Measurements from ENCODE around the gene ZACN.

Gene ZACN

DNA sequence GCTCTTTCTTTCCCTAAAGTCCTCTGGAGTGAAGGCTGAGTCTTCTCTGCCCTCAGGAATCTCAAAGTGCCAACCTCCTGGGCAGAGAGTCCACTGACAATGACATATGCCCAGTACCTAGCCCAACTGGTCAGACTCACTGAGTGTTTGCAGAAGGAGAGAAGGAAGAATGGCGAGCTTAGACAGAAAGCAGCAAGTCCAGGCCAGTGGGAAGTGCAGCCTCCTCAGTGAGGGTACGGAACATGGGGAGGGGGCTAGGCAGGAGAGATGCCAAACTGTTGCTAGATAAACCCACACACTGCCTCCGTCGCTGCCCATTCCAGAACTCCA, 23.9 kb downstream of the ZACN start:
- H3K27me3 ChIP-seq (ENCODE audit: insufficient read depth, low read length, poor library complexity, severe bottlenecking) = no peaks in the 10 kb centered on the region
- peak overlapping the region; percentile 68 for H2AFZ ChIP-seq (ENCODE audit: low read length)
- H3K9ac ChIP-seq (ENCODE audit: low read depth, low read length, poor library complexity, severe bottlenecking) = peak overlapping the region; percentile 88
- peaks cover 15% of the 10 kb centered on the region for H3K4me1 ChIP-seq (ENCODE audit: insufficient read depth, low read length, poor library complexity, severe bottlenecking)
- H3F3A ChIP-seq (ENCODE audit: low read depth) = no peaks in the 10 kb centered on the region
- no peaks in the 10 kb centered on the region for H4K20me1 ChIP-seq (ENCODE audit: insufficient read depth, low read length, poor library complexity, severe bottlenecking)
- no peaks in the 10 kb centered on the region for H3K9me3 ChIP-seq (ENCODE audit: insufficient read depth, low read depth, low read length)
- no peaks in the 10 kb centered on the region for H3K9me2 ChIP-seq (replicated peaks; ENCODE audit: low read depth, low read length)
- peaks cover 29% of the 10 kb centered on the region for H3K79me2 ChIP-seq (ENCODE audit: insufficient read depth, low read length)
- TF ChIP-seq, protein P1, sequence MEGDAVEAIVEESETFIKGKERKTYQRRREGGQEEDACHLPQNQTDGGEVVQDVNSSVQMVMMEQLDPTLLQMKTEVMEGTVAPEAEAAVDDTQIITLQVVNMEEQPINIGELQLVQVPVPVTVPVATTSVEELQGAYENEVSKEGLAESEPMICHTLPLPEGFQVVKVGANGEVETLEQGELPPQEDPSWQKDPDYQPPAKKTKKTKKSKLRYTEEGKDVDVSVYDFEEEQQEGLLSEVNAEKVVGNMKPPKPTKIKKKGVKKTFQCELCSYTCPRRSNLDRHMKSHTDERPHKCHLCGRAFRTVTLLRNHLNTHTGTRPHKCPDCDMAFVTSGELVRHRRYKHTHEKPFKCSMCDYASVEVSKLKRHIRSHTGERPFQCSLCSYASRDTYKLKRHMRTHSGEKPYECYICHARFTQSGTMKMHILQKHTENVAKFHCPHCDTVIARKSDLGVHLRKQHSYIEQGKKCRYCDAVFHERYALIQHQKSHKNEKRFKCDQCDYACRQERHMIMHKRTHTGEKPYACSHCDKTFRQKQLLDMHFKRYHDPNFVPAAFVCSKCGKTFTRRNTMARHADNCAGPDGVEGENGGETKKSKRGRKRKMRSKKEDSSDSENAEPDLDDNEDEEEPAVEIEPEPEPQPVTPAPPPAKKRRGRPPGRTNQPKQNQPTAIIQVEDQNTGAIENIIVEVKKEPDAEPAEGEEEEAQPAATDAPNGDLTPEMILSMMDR (conservative IDR thresholded peaks at IDR 0.05; ENCODE audit: low read length) = no peak
- no peak for TF ChIP-seq EZH2phosphoT487 (IDR thresholded peaks at IDR 0.05; ENCODE audit: borderline replicate concordance)
- peaks cover 10% of the 10 kb centered on the region; the same call in 1 of the 2 replicates for H3K36me3 ChIP-seq (ENCODE audit: insufficient read depth, low read length)
- peak overlapping the region; percentile 85 for H3K4me3 ChIP-seq (ENCODE audit: low read length, poor library complexity, severe bottlenecking)
- peak overlapping the region; percentile 92 for H3K4me2 ChIP-seq (ENCODE audit: low read depth, low read length, poor library complexity, severe bottlenecking)

DNA sequence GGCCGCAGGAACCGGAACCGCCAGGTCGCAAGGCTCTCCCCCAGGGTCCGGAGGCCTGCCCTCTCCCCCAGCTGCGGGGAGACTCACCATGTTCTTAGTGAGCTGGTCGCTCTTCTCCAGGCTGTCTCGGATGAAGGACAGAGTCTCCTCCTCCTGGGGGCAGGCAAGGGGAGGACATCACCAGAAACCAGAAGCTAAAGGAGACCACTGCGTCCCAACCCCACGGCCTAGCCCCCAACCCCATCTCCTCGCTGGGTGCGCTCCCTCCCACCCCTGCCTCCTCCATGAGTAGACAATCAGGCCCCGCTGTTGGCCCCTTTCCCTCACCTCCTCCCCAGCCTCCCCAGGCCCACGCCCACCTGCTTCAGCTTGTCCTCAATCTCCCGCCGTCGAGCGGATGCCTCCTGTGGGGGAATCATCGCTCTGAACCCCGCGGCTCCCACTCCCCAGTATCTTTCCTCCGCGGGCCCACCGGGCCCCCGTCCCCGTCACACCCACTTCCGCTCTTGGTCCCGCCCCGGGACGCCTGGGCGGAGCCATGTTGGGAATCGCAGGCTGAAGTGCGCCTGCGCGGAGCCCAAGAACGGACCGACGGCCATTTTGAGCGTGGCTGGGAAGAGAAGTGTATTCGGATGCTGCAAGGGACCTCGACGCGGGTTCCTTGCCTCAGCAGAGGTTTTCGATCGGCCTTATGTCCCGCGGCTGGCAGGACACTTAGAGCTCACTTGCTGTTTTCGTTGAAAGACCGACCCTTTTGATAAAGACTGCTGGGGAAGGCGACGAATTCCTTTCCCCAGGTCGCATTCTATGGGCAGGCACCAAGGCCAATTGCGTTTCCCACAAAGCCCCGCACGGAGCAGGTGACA, 24.5 kb downstream of the ZACN start, which contains the start of gene EXOC7:
Gene EXOC7 (minus strand): TSS at position 514 of the 866 bp plus-strand sequence. CDS start 95 bp downstream, at position 419.
- H3K36me3 ChIP-seq (ENCODE audit: insufficient read depth, low read length) = peaks cover 10% of the 10 kb centered on the region; the same call in 1 of the 2 replicates
- peaks cover 29% of the 10 kb centered on the region for H3K79me2 ChIP-seq (ENCODE audit: insufficient read depth, low read length)
- peak within 1 kb of the TSS; percentile 68 for H2AFZ ChIP-seq (ENCODE audit: low read length)

DNA sequence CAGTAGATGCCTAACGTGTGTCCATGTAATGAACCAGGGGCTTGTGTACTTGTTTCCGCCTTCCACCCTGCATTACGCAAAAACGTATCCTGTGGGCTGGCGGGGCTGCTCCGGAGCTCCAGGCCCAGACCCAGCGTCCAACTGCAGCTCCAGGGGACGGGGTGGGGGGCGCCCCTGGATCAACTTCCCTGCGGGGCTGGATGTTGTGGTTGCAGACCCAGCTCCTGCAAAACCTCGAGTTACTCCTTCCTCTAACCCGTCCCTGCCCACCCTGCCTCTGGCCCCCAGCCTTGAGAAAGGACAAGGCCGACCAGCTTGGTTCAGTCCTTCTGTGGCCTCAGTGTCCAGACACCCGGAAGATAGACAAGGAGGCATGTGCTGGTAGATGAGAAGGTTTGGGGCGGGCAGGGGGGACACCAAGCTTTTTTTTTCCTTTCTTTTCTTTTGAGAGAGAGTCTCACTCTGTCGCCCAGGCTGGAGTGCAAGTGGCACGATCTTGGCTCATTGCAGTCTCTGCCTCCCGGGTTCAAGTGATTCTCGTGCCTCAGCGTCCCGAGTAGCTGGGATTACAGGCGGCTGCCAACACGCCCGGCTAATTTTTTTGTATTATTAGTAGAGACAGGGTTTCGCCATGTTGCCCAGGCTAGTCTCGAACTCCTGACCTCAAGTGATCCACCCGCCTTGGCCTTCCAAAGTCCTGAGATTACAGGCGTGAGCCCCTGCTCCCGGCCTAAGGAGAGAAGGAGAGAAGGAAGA, 25.3 kb downstream of the ZACN start:
- H3K9me3 ChIP-seq (ENCODE audit: insufficient read depth, low read depth, low read length) = no peaks in the 10 kb centered on the region

More for the DNA sequence above, 24.5 kb downstream of the ZACN start, which contains the start of gene EXOC7:
- Histone ChIP-seq H3K9me3 (ENCODE audit: insufficient read depth, low read depth, low read length) (no peaks in the 10 kb centered on the region), H3K4me1 (ENCODE audit: insufficient read depth, low read length, poor library complexity, severe bottlenecking) (peaks cover 15% of the 10 kb centered on the region), H3K9me2 (replicated peaks; ENCODE audit: low read depth, low read length) (no peaks in the 10 kb centered on the region), H3K9ac (ENCODE audit: low read depth, low read length, poor library complexity, severe bottlenecking) (peak within 1 kb of the TSS; percentile 88), H3K4me3 (ENCODE audit: low read length, poor library complexity, severe bottlenecking) (peak within 1 kb of the TSS; percentile 85), H3F3A (ENCODE audit: low read depth) (no peaks in the 10 kb centered on the region), H4K20me1 (ENCODE audit: insufficient read depth, low read length, poor library complexity, severe bottlenecking) (no peaks in the 10 kb centered on the region), H3K4me2 (ENCODE audit: low read depth, low read length, poor library complexity, severe bottlenecking) (peak within 1 kb of the TSS; percentile 92), H3K27me3 (ENCODE audit: insufficient read depth, low read length, poor library complexity, severe bottlenecking) (no peaks in the 10 kb centered on the region)
- no peak for TF ChIP-seq EZH2phosphoT487 (IDR thresholded peaks at IDR 0.05; ENCODE audit: borderline replicate concordance)
- TF ChIP-seq, protein P1 (conservative IDR thresholded peaks at IDR 0.05; ENCODE audit: low read length) = no peak

More for the DNA sequence above, 25.3 kb downstream of the ZACN start:
- Histone ChIP-seq H2AFZ (ENCODE audit: low read length) (peak overlapping the region; percentile 42), H3K4me3 (ENCODE audit: low read length, poor library complexity, severe bottlenecking) (peak overlapping the region; percentile 85), H3K36me3 (ENCODE audit: insufficient read depth, low read length) (peaks cover 8% of the 10 kb centered on the region; the same call in 1 of the 2 replicates), H3K4me1 (ENCODE audit: insufficient read depth, low read length, poor library complexity, severe bottlenecking) (peaks cover 15% of the 10 kb centered on the region), H3F3A (ENCODE audit: low read depth) (no peaks in the 10 kb centered on the region), H3K9ac (ENCODE audit: low read depth, low read length, poor library complexity, severe bottlenecking) (peak overlapping the region; percentile 88), H3K4me2 (ENCODE audit: low read depth, low read length, poor library complexity, severe bottlenecking) (peak overlapping the region; percentile 92), H3K9me2 (replicated peaks; ENCODE audit: low read depth, low read length) (no peaks in the 10 kb centered on the region), H3K79me2 (ENCODE audit: insufficient read depth, low read length) (peaks cover 29% of the 10 kb centered on the region), H4K20me1 (ENCODE audit: insufficient read depth, low read length, poor library complexity, severe bottlenecking) (no peaks in the 10 kb centered on the region), H3K27me3 (ENCODE audit: insufficient read depth, low read length, poor library complexity, severe bottlenecking) (no peaks in the 10 kb centered on the region)
- TF ChIP-seq, protein P1 (conservative IDR thresholded peaks at IDR 0.05; ENCODE audit: low read length) = no peak
- TF ChIP-seq EZH2phosphoT487 (IDR thresholded peaks at IDR 0.05; ENCODE audit: borderline replicate concordance) = no peak

All from Loucy (cell line).